ENCODE measurements around the gene UBR2.

DNA sequence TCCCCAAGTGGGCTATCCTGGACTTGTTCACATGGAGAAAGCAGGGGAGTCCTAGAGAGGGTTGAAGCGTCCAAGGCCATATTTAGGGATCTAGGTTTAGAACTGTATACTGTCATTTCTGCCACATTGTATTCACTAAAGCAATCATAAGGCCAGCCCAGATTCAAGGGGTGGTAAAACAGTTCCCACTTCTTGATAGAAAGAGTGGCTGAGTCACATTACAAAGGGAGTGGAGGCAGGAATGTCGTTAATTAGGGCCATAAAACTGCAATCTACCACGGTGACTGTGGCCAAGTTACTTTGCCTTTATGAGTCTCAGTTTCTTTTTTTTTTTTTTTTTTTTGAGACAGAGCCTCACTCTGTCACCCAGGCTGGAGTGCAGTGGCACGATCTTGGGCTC lies 7.4 kb upstream of the UBR2 start:
- TF ChIP-seq, protein P1, sequence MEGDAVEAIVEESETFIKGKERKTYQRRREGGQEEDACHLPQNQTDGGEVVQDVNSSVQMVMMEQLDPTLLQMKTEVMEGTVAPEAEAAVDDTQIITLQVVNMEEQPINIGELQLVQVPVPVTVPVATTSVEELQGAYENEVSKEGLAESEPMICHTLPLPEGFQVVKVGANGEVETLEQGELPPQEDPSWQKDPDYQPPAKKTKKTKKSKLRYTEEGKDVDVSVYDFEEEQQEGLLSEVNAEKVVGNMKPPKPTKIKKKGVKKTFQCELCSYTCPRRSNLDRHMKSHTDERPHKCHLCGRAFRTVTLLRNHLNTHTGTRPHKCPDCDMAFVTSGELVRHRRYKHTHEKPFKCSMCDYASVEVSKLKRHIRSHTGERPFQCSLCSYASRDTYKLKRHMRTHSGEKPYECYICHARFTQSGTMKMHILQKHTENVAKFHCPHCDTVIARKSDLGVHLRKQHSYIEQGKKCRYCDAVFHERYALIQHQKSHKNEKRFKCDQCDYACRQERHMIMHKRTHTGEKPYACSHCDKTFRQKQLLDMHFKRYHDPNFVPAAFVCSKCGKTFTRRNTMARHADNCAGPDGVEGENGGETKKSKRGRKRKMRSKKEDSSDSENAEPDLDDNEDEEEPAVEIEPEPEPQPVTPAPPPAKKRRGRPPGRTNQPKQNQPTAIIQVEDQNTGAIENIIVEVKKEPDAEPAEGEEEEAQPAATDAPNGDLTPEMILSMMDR (IDR thresholded peaks at IDR 0.05; ENCODE audit: low read depth, low read length) = no peak
- no peak for TF ChIP-seq EZH2phosphoT487 (IDR thresholded peaks at IDR 0.05; ENCODE audit: low read depth)

Data from OCI-LY3 (cell line).